Mesendoderm (in vitro differentiated cells): ENCODE results near the gene CHODL.

ENCODE experiments used
- DNase-seq: peaks from one replicate; pipeline ENCODE4 v3.0.0; 2013
- H2AK5ac ChIP-seq: 2 replicates; pipeline ENCODE4 v1.6.1; 2013; ENCODE audit warnings: low read length, inconsistent platforms
- H2BK120ac ChIP-seq: 2 replicates; pipeline ENCODE4 v1.6.1; 2013; ENCODE audit warnings: low read depth, mild to moderate bottlenecking, low read length, moderate library complexity, mixed read lengths
- H2BK15ac ChIP-seq: replicated peaks from 2 replicates; pipeline ENCODE4 v1.6.1; 2013; ENCODE audit warnings: low read depth, mild to moderate bottlenecking, moderate library complexity
- H2BK5ac ChIP-seq: 2 replicates; pipeline ENCODE4 v1.6.1; 2013; ENCODE audit warnings: low read length, inconsistent platforms
- H3K18ac ChIP-seq: 2 replicates; pipeline ENCODE4 v1.6.1; 2013; ENCODE audit warnings: mild to moderate bottlenecking, low read length, mixed read lengths
- H3K23ac ChIP-seq: one replicate; pipeline ENCODE4 v1.6.1; 2013; ENCODE audit warnings: low read length
- H3K27ac ChIP-seq: 2 replicates; pipeline ENCODE4 v1.5.1; 2013; ENCODE audit warnings: low read depth, mild to moderate bottlenecking, inconsistent platforms, low read length, moderate library complexity
- H3K27me3 ChIP-seq: 2 replicates; pipeline ENCODE4 v1.6.1; 2013; ENCODE audit warnings: low read length, control low read depth, mild to moderate bottlenecking, inconsistent platforms; ENCODE audit not compliant: insufficient read depth, poor library complexity
- H3K36me3 ChIP-seq: 2 replicates; pipeline ENCODE4 v1.6.1; 2013; ENCODE audit warnings: low read length, inconsistent platforms; ENCODE audit not compliant: control insufficient read depth, insufficient read depth
- H3K4ac ChIP-seq: one replicate; pipeline ENCODE4 v1.6.1; 2013; ENCODE audit warnings: low read depth, mild to moderate bottlenecking, low read length, moderate library complexity
- H3K4me1 ChIP-seq: 2 replicates; pipeline ENCODE4 v1.6.1; 2013; ENCODE audit warnings: low read depth, low read length, inconsistent platforms; ENCODE audit not compliant: control insufficient read depth
- H3K4me2 ChIP-seq: 2 replicates; pipeline ENCODE4 v1.6.1; 2013; ENCODE audit warnings: low read length
- H3K4me3 ChIP-seq: 2 replicates; pipeline ENCODE4 v1.5.1; 2013; ENCODE audit warnings: mild to moderate bottlenecking, low read length
- H3K56ac ChIP-seq: one replicate; pipeline ENCODE4 v1.6.1; 2013; ENCODE audit warnings: low read length
- H3K79me1 ChIP-seq: 2 replicates; pipeline ENCODE4 v1.6.1; 2013; ENCODE audit warnings: low read length, inconsistent platforms
- H3K79me2 ChIP-seq: 2 replicates; pipeline ENCODE4 v1.6.1; 2013; ENCODE audit warnings: mild to moderate bottlenecking, low read length; ENCODE audit not compliant: control insufficient read depth, insufficient read depth
- H3K9ac ChIP-seq: 2 replicates; pipeline ENCODE4 v1.6.1; 2013; ENCODE audit warnings: low read length, inconsistent platforms
- H4K5ac ChIP-seq: one replicate; pipeline ENCODE4 v1.6.1; 2013; ENCODE audit warnings: low read length
- H4K8ac ChIP-seq: one replicate; pipeline ENCODE4 v1.6.1; 2013; ENCODE audit warnings: low read depth, mild to moderate bottlenecking, control low read depth, low read length, moderate library complexity
- WGBS: extraction: QIAGEN DNeasy Blood & Tissue Kit; methylation state at CpG from one replicate; pipeline ENCODE4 v1.1.7; 2013; ENCODE audit warnings: low lambda C conversion rate, missing lambda C conversion rate; ENCODE audit not compliant: insufficient coverage; ENCODE audit errors: extremely low coverage; 5-methylcytosine and 5-hydroxymethylcytosine counted together

Gene CHODL

GRCh38 chr21:18268906-18269305, 24.3 kb downstream of the CHODL start:
- Histone ChIP-seq H3K4me2 (no peak overlapping the region), H2BK120ac (no peak overlapping the region), H2BK15ac (no peak overlapping the region), H3K4ac (no peak overlapping the region), H4K8ac (no peak overlapping the region), H3K79me1 (no peaks in the 10 kb centered on the region), H3K4me1 (no peaks in the 10 kb centered on the region), H3K9ac (no peak overlapping the region), H2AK5ac (no peak overlapping the region), H3K36me3 (no peaks in the 10 kb centered on the region), H3K79me2 (no peaks in the 10 kb centered on the region), H3K18ac (no peak overlapping the region), H3K27me3 (no peaks in the 10 kb centered on the region), H2BK5ac (no peak overlapping the region), H4K5ac (no peak overlapping the region), H3K23ac (no peak overlapping the region), H3K4me3 (no peak overlapping the region), H3K27ac (no peak overlapping the region), H3K56ac (no peak overlapping the region)
- WGBS: no CpG with 5 or more reads among the region's 1 CpG
- DNase-seq: no peak

- Histone ChIP-seq H2AK5ac (no peak overlapping the region), H3K23ac (no peak overlapping the region), H3K56ac (no peak overlapping the region), H3K9ac (no peak overlapping the region), H3K27ac (no peak overlapping the region), H3K4me3 (no peak overlapping the region), H2BK120ac (no peak overlapping the region), H3K79me1 (no peaks in the 10 kb centered on the region), H4K5ac (no peak overlapping the region), H3K4ac (no peak overlapping the region), H3K27me3 (no peaks in the 10 kb centered on the region), H4K8ac (no peak overlapping the region), H2BK5ac (no peak overlapping the region), H3K18ac (no peak overlapping the region), H3K4me2 (no peak overlapping the region), H3K4me1 (no peaks in the 10 kb centered on the region), H2BK15ac (no peak overlapping the region), H3K79me2 (no peaks in the 10 kb centered on the region), H3K36me3 (no peaks in the 10 kb centered on the region)
- WGBS: no CpG with 5 or more reads among the region's 7 CpGs
- no peak for DNase-seq
Measured at GRCh38 chr21:18269856-18270255, 25.2 kb downstream of the CHODL start.

- no peak overlapping the region for H3K4me3 ChIP-seq
- H2BK120ac ChIP-seq: no peak overlapping the region
- no peak overlapping the region for H4K8ac ChIP-seq
- H3K56ac ChIP-seq: no peak overlapping the region
- H2AK5ac ChIP-seq: no peak overlapping the region
- no peak overlapping the region for H2BK5ac ChIP-seq
- H3K36me3 ChIP-seq: no peaks in the 10 kb centered on the region
- H3K4me2 ChIP-seq: no peak overlapping the region
- no peak overlapping the region for H3K23ac ChIP-seq
- H2BK15ac ChIP-seq: no peak overlapping the region
- H3K4me1 ChIP-seq: no peaks in the 10 kb centered on the region
- H4K5ac ChIP-seq: no peak overlapping the region
- no peak overlapping the region for H3K4ac ChIP-seq
- no peak overlapping the region for H3K9ac ChIP-seq
- H3K27me3 ChIP-seq: no peaks in the 10 kb centered on the region
- no peaks in the 10 kb centered on the region for H3K79me2 ChIP-seq
- no CpG with 5 or more reads among the region's 4 CpGs for WGBS
- no peaks in the 10 kb centered on the region for H3K79me1 ChIP-seq
- no peak overlapping the region for H3K27ac ChIP-seq
- no peak overlapping the region for H3K18ac ChIP-seq
- DNase-seq: no peak
Measured at GRCh38 chr21:18273400-18273799, 28.8 kb downstream of the CHODL start.

GRCh38 chr21:18274370-18274769, 29.7 kb downstream of the CHODL start:
- Histone ChIP-seq H2BK15ac (no peak overlapping the region), H3K79me1 (no peaks in the 10 kb centered on the region), H3K4me2 (no peak overlapping the region), H3K27ac (no peak overlapping the region), H3K79me2 (no peaks in the 10 kb centered on the region), H4K5ac (no peak overlapping the region), H3K36me3 (no peaks in the 10 kb centered on the region), H3K4ac (no peak overlapping the region), H3K4me1 (no peaks in the 10 kb centered on the region), H3K9ac (no peak overlapping the region), H2BK5ac (no peak overlapping the region), H3K27me3 (no peaks in the 10 kb centered on the region), H4K8ac (no peak overlapping the region), H3K56ac (no peak overlapping the region), H2BK120ac (no peak overlapping the region), H3K18ac (no peak overlapping the region), H2AK5ac (no peak overlapping the region), H3K4me3 (no peak overlapping the region), H3K23ac (no peak overlapping the region)
- DNase-seq: no peak
- WGBS: no CpG with 5 or more reads among the region's 5 CpGs

- no peaks in the 10 kb centered on the region for H3K36me3 ChIP-seq
- no peaks in the 10 kb centered on the region for H3K79me2 ChIP-seq
- no CpG with 5 or more reads among the region's 3 CpGs for whole genome bisulfite sequencing
- H3K23ac ChIP-seq: no peak overlapping the region
- no peaks in the 10 kb centered on the region for H3K4me1 ChIP-seq
- H4K8ac ChIP-seq: no peak overlapping the region
- H2AK5ac ChIP-seq: no peak overlapping the region
- no peaks in the 10 kb centered on the region for H3K27me3 ChIP-seq
- H3K56ac ChIP-seq: no peak overlapping the region
- no peak for DNase-seq
- no peak overlapping the region for H3K4me2 ChIP-seq
- no peaks in the 10 kb centered on the region for H3K79me1 ChIP-seq
- no peak overlapping the region for H4K5ac ChIP-seq
- no peak overlapping the region for H3K18ac ChIP-seq
- no peak overlapping the region for H2BK15ac ChIP-seq
- H2BK5ac ChIP-seq: no peak overlapping the region
- H3K27ac ChIP-seq: no peak overlapping the region
- no peak overlapping the region for H3K4me3 ChIP-seq
- no peak overlapping the region for H3K9ac ChIP-seq
- no peak overlapping the region for H2BK120ac ChIP-seq
- H3K4ac ChIP-seq: no peak overlapping the region
Measured at GRCh38 chr21:18275781-18276180, 31.1 kb downstream of the CHODL start.

GRCh38 chr21:18285379-18285778, 40.7 kb downstream of the CHODL start:
- H2BK120ac ChIP-seq: no peak overlapping the region
- no peak overlapping the region for H3K23ac ChIP-seq
- H3K4me3 ChIP-seq: no peak overlapping the region
- no peak overlapping the region for H3K18ac ChIP-seq
- no peak overlapping the region for H3K9ac ChIP-seq
- H3K79me2 ChIP-seq: no peaks in the 10 kb centered on the region
- no peaks in the 10 kb centered on the region for H3K36me3 ChIP-seq
- H3K79me1 ChIP-seq: no peaks in the 10 kb centered on the region
- no peak overlapping the region for H3K4me2 ChIP-seq
- H4K5ac ChIP-seq: no peak overlapping the region
- H3K56ac ChIP-seq: no peak overlapping the region
- no peak overlapping the region for H3K27ac ChIP-seq
- no peak for DNase-seq
- no peak overlapping the region for H2AK5ac ChIP-seq
- H3K27me3 ChIP-seq: no peaks in the 10 kb centered on the region
- WGBS: no CpG with 5 or more reads among the region's 4 CpGs
- no peak overlapping the region for H4K8ac ChIP-seq
- H2BK15ac ChIP-seq: no peak overlapping the region
- no peak overlapping the region for H3K4ac ChIP-seq
- no peaks in the 10 kb centered on the region for H3K4me1 ChIP-seq
- H2BK5ac ChIP-seq: no peak overlapping the region
